ENCODE measurements around the gene MAU2.

DNA sequence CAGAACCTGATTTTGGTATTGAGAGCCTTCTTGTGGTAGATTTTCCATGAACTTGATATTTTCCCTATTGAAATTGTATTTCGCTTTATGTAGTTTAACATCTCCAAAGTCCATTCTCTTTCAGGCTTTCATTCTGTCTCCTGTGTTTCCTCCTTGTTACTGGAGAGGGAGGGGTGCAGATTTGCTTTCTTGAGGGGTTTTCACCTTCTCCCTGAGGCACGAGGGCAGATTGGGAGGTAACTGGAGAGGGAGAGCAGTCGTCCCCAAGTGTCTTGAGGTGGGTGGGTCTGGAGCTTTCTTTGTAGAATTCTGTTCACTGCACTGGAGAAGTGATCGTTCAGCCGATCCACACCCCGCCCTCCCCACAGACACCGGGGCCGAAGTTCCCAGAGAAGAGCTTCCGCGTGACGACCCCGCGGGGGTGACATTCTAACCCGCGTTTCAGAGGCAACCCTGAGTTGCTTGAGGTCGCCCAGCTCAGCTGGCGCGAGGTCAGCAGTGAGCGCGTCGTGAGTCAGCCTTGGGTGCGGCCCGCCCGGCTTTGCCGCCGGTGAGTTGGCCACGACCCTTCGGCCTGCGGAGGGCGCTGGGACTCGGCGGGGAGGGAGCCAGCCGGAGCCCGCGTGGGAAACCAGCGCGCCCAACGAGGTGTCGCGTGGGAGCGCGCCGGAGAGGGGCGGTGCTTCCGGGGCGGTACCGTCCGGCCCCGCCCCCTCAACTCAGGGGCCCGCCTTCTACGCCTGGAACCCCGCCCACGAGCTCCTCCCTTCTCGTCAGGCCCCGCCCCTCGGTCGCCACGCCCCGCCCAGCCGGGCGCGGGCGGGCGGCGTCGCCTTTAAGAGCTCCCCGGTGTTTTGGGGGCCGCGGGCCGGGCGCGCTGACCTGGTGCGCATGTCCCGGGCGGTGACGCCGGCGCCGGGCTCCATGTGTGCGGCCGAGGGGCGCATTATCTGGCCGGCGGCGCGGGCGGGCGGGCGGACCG, 84.5 kb downstream of the MAU2 start, which contains the start of gene GATAD2A:
- TF ChIP-seq, protein P1, sequence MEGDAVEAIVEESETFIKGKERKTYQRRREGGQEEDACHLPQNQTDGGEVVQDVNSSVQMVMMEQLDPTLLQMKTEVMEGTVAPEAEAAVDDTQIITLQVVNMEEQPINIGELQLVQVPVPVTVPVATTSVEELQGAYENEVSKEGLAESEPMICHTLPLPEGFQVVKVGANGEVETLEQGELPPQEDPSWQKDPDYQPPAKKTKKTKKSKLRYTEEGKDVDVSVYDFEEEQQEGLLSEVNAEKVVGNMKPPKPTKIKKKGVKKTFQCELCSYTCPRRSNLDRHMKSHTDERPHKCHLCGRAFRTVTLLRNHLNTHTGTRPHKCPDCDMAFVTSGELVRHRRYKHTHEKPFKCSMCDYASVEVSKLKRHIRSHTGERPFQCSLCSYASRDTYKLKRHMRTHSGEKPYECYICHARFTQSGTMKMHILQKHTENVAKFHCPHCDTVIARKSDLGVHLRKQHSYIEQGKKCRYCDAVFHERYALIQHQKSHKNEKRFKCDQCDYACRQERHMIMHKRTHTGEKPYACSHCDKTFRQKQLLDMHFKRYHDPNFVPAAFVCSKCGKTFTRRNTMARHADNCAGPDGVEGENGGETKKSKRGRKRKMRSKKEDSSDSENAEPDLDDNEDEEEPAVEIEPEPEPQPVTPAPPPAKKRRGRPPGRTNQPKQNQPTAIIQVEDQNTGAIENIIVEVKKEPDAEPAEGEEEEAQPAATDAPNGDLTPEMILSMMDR (conservative IDR thresholded peaks at IDR 0.05; ENCODE audit: low read length) = peak; percentile 33
- no peak for TF ChIP-seq EZH2phosphoT487 (IDR thresholded peaks at IDR 0.05; ENCODE audit: borderline replicate concordance)

Measured in Loucy (cell line).